ENCODE data around the gene NOM1.

The NOM1 gene

GRCh38 chr7:157008206-157009169, 59.0 kb downstream of the NOM1 start:
- no peak for TF ChIP-seq CTCF (IDR thresholded peaks at IDR 0.05)
- Histone ChIP-seq H3K4me3 (ENCODE audit: low read depth in 1 of 2, low read length in 1 of 2) (peak overlapping the region in 1 of 2 experiments; percentile 53), H3K4me1 (ENCODE audit: control insufficient read depth in 1 of 2, insufficient read depth in 1 of 2, low read depth in 1 of 2, low read length in 1 of 2) (peaks cover 65 to 74% of the 10 kb centered on the region in 2 experiments), H3K27me3 (peaks cover 97% of the 10 kb centered on the region), H3K27ac (no peak overlapping the region), H3K9me3 (no peaks in the 10 kb centered on the region), H3K36me3 (no peaks in the 10 kb centered on the region)

- H3K4me1 ChIP-seq (ENCODE audit: control insufficient read depth in 1 of 2, insufficient read depth in 1 of 2, low read depth in 1 of 2, low read length in 1 of 2), result peaks cover 58 to 66% of the 10 kb centered on the region in 2 experiments
- peaks cover 97% of the 10 kb centered on the region for H3K27me3 ChIP-seq
- H3K4me3 ChIP-seq (ENCODE audit: low read depth in 1 of 2, low read length in 1 of 2), result peak overlapping the region; percentile 35 to 53
- H3K27ac ChIP-seq, result no peak overlapping the region
- no peaks in the 10 kb centered on the region for H3K36me3 ChIP-seq
- no peaks in the 10 kb centered on the region for H3K9me3 ChIP-seq
- no peak for TF ChIP-seq CTCF (IDR thresholded peaks at IDR 0.05)
These were observed 59.8 kb downstream of the NOM1 start for GRCh38 chr7:157009170-157009777.

GRCh38 chr7:157009778-157010587, 60.5 kb downstream of the NOM1 start:
- peaks cover 97% of the 10 kb centered on the region for H3K27me3 ChIP-seq
- no peak overlapping the region for H3K27ac ChIP-seq
- peaks cover 50 to 59% of the 10 kb centered on the region in 2 experiments for H3K4me1 ChIP-seq (ENCODE audit: control insufficient read depth in 1 of 2, insufficient read depth in 1 of 2, low read depth in 1 of 2, low read length in 1 of 2)
- peak overlapping the region; percentile 67 to 68 for H3K4me3 ChIP-seq (ENCODE audit: low read depth in 1 of 2, low read length in 1 of 2)
- TF ChIP-seq CTCF (IDR thresholded peaks at IDR 0.05), result no peak
- H3K36me3 ChIP-seq, result no peaks in the 10 kb centered on the region
- H3K9me3 ChIP-seq, result no peaks in the 10 kb centered on the region

- H3K27ac ChIP-seq, result no peak within 1 kb of the TSS
- H3K27me3 ChIP-seq, result peaks cover 97% of the 10 kb centered on the region
- H3K36me3 ChIP-seq, result no peaks in the 10 kb centered on the region
- peaks cover 48 to 52% of the 10 kb centered on the region in 2 experiments for H3K4me1 ChIP-seq (ENCODE audit: control insufficient read depth in 1 of 2, insufficient read depth in 1 of 2, low read depth in 1 of 2, low read length in 1 of 2)
- H3K9me3 ChIP-seq, result no peaks in the 10 kb centered on the region
- TF ChIP-seq CTCF (IDR thresholded peaks at IDR 0.05), result no peak
- peak within 1 kb of the TSS; percentile 67 to 68 for H3K4me3 ChIP-seq (ENCODE audit: low read depth in 1 of 2, low read length in 1 of 2)
These were observed 61.2 kb downstream of the NOM1 start, which contains the start of gene MNX1 for GRCh38 chr7:157010588-157011332. TSS of gene MNX1 (minus strand) at chr7:157010663. CDS start at chr7:157010350, 313 bp downstream.
